GM19023 (cell line): ENCODE data around the gene RHBDL3.

Experiments used
- ATAC-seq: cut with Tn5 transposase; IDR thresholded peaks from one replicate; pipeline ENCODE4 v1.9.1; 2021; ENCODE audit warnings: mild to moderate bottlenecking, moderate library complexity; ENCODE audit not compliant: unreplicated experiment

RHBDL3 gene

DNA sequence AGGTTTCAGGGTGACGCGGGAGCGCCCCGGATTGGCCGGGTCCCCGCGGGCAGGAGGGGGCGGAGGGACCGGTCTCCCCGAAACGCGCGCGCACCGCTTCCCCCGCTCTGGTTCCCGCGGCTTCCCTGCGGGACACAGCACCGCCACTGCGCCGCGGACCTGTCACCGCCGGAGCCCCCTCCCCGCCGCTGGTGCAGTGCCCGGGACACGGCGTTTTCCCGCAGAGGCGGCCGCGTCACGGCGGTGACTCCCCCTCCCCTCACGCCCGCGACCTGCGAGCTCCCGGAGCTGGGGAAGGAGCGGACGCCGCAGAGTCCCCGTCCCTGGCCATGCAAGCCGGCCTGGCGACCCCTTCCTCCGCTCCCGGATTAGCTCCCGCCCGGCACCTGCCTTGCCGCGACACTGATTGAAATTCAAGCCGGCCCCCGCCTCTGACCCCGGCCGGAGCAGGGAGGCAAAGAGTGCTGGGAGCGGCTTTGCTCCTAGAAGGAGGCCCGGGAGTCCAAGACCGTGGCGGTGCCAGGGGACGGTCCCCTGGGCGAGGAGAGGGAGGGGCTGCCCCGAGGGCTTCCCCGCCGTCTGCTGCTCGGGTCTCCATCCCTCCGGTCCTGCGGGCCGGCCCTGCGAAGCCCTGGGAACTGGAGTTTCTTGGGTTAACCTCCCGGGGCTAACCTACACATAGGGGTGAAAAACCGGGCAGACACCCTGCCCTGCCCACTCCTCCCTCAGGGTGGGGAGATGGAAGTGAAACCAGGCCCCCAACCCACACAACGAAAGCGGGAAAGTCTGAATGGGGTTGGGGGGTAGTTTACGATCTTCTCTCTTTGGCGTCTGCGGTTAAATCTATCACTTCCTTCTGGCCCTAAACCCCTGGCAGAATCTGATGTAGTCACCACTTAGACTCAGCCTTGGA lies 1.0 kb downstream of the RHBDL3 start:
- ATAC-seq = no peak

DNA sequence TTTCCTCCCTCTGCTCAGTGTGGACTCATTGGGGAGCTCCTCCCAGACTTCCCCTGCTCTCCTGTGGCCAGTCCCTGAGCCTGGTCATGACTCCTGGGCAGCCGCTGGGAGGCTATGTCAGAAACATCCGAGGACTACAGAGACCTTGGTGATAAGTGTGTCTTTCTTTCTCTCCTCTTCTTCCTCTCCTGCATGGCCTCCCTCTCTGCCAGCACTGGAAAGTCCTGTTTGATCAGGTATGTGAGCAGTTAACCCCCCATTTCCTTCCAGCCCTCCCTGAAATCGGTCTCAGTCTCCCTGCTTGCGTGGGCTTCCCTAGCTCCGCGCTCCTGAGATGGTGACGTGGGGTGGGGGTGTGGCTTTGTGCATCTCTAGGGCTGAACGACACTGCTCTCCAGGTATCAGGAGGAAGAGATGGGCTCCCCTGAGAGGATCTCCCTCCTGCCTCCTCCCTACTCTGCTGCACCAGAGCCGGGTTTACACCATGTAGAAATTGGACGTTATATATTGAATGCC lies 2.1 kb downstream of the RHBDL3 start:
- no peak for ATAC-seq

- no peak for ATAC-seq
These were observed 3.2 kb downstream of the RHBDL3 start for GRCh38 chr17:32268734-32269288.

GRCh38 chr17:32269377-32269776 lies 3.7 kb downstream of the RHBDL3 start:
- no peak for ATAC-seq

- no peak for ATAC-seq
These were observed 6.2 kb downstream of the RHBDL3 start for GRCh38 chr17:32271844-32272243.

DNA sequence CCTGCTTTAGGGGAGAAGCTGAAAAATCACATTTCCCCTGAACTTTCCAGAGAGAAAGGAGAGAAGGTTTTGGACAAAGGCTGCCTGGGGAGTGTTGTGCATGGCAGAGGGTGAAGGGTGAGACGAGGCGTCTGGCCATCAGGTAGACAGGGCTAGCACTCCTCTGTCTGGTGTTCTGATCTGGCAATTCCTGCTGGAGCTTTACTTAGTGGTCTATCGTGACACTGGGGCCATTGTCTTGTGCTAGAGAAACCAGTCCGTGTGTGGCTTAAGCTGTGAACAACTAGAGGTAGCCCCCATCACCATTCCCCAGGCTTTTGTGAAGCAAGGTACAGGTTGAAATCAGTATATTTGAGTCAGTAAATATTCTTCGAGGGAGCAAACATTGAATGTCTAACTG lies 8.5 kb downstream of the RHBDL3 start:
- ATAC-seq = no peak

DNA sequence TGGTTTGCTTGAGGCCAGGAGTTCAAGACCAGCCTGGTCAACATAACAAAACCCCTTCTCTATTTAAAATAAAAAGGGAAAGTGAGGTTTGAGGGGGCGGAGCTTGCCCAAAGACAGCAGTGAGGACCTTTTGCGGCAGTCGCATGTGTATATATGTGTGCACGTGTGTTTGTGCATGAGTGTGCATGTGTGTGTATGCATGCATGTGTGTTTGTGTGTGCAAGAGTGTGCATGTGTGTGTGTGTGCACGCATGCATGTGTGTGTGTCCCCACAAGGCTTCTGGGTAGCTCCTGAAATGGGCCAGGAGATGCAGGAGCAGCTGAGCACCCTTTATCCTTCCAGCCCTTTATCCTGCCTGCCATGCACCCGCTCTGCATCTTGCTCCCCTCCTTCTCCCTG lies 9.0 kb downstream of the RHBDL3 start:
- no peak for ATAC-seq

GRCh38 chr17:32275060-32276042 lies 9.7 kb downstream of the RHBDL3 start:
- no peak for ATAC-seq

DNA sequence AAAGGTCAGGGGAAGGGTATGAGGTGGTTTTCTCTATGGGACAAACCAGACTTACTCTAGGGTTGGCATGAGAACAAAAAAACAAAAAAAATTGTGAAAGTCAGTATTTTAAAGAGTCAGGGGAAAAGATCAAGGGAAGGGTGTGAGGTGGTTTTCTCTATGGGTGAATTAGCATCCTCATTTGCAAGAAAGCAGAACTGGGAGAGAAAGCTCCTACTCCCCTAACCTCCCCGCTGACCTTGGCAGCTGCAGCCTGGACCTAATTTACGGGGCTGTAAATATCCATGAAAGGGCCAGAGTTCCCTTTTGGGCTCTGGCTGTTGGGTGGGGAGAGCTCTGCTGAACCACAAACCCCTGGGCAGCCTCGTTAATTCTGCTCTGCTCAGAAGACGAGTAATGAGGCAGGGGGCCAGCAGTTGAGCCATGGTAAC lies 10.6 kb downstream of the RHBDL3 start:
- ATAC-seq = peak; percentile 55

GRCh38 chr17:32277284-32277683 lies 11.7 kb downstream of the RHBDL3 start:
- ATAC-seq = no peak

GRCh38 chr17:32278815-32279214 lies 13.2 kb downstream of the RHBDL3 start:
- ATAC-seq = no peak

- no peak for ATAC-seq
These were observed 14.5 kb downstream of the RHBDL3 start for GRCh38 chr17:32279891-32280716.

DNA sequence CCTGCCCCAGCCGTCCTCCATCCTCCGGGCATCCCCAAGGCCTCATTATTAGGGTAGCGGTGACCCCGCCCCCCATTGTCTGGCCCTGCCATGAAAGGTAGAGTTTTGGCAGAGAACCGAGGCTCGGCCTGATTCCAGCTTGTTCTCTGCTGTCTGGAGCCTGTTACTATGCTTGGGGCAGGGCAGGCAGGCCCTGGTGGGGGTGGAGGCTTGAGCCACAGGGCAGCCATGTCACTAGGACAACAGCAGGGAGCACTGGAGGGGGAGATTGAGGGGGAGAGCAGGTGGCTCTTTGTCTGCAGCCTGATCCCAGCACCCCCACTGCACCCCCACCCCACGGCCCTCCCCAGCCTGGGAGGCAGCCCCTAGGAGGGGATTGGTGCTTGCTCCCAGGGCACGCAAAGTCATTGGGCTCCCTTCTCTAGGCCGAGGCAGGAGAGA lies 15.4 kb downstream of the RHBDL3 start:
- no peak for ATAC-seq

DNA sequence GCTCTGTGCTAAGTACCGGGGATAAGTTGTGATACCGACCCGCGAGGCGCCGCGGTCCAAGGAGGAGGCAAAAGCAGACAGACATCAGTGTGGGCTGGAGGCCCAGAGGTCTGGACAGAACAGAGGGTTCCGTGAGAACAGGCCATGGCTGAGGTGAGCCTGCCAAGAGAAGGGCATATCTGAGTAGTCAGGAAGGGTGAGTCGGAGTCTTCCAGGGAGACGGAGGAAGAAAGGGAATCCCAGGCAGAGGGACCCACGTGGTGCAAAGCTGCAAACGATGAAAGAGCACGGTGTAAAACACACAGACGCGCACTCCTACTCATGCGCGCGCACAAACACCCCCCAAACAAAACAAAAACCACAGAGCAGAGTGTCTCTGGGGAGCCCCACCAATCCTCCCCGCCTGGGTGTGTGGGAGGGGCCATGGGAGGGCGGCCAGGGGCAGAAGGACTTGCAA lies 18.1 kb downstream of the RHBDL3 start:
- no peak for ATAC-seq

DNA sequence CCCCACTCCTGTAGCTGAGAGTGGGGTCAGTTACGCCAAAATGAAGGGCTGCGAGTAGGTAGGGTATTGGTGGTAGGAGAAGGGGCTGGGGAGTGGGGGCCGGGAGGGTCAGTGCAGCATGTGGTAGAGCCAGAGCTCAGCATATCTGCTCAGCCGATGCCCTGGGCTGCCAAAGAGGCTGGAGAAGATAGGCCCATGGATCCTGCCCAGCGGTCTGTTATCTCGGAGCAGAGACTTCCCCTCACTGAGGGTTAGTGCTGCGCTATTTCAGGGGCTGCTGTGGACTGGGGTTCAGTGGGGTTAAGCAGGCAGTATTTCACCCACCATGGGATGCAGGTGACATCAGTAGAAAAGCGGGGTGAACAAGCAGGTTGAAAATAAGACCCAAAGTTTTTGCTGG lies 19.7 kb downstream of the RHBDL3 start:
- no peak for ATAC-seq

- ATAC-seq = no peak
These were observed 20.3 kb downstream of the RHBDL3 start for GRCh38 chr17:32285746-32286517.

GRCh38 chr17:32286518-32286900 lies 20.9 kb downstream of the RHBDL3 start:
- ATAC-seq = no peak

DNA sequence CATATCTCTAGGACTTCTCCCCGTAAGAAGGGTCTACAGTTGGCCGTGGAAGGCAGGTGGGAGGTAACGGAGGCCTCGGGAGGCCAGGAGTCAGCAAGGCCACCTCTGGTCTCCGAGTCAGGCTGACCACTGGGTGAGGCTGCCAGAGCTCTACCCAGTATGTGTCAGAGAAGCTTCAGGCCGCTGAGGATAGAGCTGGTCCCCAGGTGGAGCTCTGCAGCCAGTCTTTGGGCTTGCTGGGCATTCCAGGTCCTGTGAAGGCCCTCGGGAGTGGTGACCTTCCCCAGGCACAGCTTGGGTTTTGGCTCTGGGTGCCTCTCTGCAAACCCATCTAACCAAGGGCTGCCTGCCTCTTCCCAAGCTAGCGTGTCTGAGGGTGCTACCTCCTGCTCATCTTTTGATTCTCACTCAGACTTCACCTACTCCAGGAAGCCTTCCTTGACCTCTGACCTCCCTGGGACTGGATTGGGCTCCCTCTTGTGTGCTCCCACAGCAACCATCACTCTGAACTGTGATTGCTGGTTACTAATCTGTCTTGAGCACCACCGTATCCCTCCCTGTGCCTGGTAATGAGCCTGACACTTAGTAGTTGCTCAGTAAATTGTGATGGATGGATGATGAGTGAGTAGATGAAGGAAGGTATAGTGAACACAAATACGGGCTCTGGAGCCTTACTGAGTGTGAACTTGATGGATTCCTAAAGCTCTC lies 22.3 kb downstream of the RHBDL3 start:
- no peak for ATAC-seq

DNA sequence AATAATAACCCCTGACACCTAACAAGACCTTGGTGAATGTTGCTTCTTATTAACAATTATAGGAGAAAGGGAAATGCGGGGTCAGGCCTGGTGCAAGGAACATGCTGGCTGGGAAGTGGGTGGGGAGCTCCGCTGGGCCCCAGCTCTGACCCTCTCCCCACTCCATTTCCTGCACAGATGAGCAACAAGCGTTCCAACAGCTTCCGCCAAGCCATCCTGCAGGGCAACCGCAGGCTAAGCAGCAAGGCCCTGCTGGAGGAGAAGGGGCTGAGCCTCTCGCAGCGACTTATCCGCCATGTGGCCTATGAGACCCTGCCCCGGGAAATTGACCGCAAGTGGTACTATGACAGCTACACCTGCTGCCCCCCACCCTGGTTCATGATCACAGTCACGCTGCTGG lies 23.0 kb downstream of the RHBDL3 start:
- no peak for ATAC-seq
